ENCODE data around the gene UBTF.
"Not testable (repeated sequence)": the region's sequence is repeated elsewhere in the genome, so short reads cannot be mapped to it uniquely, and the experiment has no call there.

UBTF gene

DNA sequence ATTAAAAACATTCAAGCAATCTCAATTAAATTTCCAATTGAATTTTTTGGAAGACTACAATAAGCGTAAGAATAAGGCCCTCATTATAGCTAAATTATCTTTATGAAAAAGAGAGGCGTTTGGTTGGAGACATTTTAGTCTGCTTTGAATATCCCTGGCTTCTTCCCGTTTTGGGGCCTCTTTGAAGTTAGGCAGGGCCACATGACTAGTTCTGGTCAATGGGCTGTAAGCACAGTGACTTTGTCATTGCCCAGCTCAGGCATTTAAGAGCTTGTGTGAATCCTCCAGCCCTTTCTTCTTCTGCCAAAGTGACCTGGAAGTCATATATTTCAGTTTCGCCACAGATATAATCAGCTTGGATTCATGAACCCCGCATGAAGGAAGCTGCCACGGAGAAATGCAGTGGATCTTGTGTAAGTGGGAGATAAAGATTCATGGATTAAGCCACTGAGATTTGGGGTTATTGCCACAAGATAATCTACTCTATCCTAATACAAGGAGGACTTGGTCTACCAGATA is 21.7 kb upstream of the UBTF start:
- DNase-seq, result no peak

DNA sequence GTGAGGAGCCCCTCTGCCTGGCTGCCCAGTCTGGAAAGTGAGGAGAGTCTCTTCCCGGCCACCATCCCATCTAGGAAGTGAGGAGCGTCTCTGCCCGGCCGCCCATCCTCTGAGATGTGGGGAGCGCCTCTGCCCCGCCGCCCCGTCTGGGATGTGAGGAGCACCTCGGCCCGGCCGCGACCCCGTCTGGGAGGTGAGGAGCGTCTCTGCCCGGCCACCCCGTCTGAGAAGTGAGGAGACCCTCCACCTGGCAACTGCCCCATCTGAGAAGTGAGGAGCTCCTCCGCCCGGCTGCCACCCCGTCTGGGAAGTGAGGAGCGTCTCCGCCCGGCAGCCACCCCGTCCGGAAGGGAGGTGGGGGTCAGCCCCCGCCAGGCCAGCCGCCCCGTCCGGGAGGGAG is 18.4 kb upstream of the UBTF start:
- DNase-seq, result not testable (repeated sequence)

DNA sequence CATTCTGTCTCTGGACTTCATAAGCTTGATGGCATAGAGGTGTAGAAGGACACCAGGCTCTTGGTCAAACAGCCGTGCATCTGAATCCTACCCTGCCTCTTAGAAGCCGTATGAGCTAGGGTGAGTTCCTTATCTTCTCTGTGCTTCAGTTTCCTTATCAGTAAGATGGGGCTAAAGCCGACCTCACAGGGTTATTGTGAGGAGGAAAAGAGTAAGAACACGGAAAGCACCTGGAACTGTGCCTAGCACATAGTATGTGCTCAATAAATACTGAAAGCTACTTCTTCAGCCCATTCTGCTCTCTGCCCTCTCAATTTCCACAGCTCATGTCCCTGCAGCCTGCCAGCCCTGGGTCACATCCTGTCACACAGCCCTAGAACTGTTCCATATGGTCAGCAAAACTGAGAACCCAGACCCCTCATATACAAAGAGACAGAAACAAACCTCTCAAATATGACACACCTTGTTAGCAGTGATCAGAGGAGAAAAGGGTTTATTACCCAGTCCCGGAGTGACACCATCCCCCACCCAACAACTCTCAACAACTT is 17.0 kb upstream of the UBTF start:
- no peak for DNase-seq

DNA sequence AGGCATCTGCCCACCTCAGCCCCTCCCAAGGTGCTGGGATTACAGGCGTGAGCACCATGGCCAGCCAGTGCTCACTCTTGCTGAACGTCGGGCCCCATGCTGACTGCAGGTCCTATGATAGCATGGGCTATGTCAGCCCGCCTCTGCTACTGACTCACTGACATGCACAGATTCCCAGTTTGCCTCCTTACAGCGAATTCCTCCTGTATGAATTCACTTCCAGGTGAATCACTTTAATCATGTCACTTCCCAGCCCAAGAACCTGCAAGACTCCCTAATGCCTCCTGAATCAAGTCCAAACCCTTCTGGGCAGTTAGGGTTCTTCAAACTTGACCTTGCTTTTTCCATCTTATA is 16.1 kb upstream of the UBTF start:
- DNase-seq, result no peak

DNA sequence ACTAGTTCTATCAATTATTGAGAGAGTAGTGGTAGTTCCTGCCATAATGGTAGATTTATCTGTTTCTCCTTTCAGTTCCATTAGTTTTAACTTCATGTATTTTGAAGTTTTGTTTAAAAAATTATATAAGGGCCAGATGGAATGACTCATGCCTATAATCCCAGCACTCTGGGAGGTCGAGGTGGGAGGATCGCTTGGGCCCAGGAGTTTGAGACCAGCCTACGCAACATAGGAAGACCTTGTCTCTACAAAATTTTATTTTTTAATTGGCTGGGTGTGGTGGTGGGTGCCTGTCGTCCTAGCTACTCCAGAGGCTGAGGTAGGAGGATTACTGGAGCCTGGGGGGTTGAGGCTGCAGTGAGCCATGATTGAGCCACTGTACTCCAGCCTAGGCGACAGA is 14.1 kb upstream of the UBTF start:
- DNase-seq, result no peak

DNA sequence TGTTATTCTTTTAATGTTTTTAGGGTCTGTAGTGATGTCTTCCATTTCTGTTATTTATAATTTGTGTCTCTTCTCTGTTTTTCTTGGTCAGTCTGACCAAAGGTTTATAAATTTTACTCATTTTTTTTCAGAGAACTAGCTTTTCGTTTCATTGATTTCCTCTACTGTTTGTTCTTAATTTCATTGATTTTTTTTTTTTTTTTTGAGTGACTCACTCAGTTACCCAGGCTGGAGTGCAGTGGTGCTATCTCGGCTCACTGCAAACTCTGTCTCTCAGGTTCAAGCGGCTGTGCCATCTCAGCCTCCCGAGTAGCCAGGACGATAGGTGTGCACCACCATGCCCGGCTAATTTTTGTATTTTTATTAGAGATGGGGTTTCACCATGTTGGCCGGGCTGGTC is 12.6 kb upstream of the UBTF start:
- no peak for DNase-seq

DNA sequence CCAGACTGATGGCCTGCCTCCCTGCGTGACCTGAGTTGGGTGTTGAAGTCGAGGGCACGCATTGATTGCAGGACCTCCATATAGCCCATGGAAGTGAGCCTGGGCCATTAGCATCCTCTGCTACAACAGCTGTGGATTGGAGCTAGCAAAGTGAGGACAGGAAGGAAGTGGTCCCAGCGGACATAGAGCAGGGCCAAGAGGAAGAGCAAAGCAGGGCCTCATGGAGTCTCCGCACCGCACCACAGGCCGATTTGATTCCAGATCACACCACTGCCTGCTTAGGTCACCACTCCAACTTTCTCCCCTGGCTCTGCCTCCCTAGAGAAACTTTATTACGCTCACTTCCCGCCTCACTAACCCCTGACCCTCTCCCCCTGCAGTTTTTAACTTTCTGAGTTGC is 10.7 kb upstream of the UBTF start:
- DNase-seq, result no peak

DNA sequence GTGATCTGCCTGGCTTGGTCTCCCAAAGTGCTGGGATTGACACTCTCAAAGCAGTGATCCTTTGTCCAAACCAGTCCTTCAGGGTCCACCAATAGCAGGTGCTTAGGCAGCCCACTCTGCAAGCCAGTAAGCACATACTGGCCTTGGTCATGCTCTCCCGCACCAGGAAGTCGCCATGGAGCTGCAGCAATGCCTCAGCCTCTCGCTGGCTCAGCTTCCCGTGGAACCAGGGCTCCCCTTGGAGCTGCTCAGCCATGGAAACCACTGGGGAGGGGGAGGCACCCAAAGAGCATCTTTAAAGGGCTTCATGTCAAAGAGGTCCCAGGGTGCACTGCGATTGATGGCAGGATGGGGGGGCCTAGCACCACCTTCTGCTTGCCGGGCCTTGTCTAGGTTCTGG is 9.6 kb upstream of the UBTF start:
- DNase-seq, result no peak

DNA sequence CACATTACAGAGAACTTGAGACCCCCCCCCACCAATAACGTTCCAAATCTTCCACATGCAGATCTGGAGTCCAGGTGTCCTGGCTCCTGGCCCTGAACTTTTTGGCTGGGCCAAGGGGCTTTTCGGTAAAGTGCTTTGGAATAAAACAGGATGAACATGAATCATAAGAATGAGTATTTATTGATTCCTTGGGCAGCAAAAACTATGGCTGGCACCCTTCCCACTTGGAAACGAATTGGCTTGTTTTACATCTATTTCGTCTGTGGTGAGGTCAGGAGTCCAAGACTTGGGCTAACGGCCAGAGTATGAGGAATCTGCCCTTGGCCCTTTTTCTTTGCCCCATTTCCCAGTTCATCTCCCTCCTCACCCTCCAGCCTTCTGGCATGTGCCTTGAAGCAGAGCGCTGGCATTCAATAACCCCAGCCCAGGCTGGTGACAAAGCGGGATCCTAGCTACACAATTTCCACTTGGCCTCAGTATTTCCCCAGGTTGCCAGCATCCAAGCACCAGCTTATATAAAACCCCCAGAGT is 4.1 kb upstream of the UBTF start:
- DNase-seq, result peak; percentile 42

DNA sequence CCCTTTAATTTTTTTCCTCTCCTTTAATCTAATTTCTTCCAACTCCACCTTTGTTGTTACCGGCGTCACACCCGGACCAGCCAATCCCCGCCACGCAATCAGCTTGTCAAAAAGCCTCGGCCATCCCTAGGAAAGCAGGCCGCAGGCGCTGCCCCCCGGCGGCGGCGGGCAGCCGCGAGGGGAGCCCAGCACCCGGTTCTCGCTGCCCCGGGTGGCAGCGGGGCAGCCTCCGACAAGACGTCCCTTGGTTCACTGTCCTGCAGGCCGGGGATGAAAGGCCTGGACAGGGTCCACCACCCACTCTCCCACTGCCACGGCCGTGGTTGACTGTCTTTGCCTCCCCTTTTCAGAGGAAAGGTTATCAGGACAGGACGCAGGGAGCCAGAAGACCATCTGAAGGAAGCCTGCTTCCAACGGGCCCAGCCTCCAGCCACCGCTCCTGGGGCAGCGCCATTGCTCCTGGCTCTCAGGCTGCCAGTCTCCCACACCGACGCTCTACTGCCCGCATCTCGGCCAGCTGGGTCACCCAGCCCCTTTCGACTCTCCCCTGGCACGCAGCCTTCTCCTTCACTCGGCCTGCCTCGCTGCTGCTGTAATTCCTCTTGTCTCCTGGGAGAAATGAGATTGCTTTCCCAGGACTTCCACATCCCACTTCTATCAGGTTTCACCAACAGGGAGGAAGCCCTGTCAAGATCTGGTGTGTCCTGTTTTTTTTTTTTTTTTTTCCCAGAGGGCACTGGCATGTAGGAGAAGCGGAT is 2.8 kb upstream of the UBTF start:
- DNase-seq, result peak; percentile 73

DNA sequence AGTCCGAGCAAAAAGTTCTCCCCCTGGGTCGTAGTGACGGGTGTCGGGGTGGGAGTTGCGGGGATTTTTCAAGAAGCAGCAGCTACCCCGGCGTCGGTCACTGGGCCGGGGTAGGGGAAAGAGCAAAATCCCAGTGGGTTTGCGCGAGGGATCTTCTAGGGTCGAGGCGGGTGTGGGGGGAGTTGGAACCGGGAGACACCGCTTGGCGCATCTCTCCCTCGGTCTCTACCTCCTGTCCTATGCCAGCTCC is 2.3 kb upstream of the UBTF start:
- DNase-seq, result no peak

DNA sequence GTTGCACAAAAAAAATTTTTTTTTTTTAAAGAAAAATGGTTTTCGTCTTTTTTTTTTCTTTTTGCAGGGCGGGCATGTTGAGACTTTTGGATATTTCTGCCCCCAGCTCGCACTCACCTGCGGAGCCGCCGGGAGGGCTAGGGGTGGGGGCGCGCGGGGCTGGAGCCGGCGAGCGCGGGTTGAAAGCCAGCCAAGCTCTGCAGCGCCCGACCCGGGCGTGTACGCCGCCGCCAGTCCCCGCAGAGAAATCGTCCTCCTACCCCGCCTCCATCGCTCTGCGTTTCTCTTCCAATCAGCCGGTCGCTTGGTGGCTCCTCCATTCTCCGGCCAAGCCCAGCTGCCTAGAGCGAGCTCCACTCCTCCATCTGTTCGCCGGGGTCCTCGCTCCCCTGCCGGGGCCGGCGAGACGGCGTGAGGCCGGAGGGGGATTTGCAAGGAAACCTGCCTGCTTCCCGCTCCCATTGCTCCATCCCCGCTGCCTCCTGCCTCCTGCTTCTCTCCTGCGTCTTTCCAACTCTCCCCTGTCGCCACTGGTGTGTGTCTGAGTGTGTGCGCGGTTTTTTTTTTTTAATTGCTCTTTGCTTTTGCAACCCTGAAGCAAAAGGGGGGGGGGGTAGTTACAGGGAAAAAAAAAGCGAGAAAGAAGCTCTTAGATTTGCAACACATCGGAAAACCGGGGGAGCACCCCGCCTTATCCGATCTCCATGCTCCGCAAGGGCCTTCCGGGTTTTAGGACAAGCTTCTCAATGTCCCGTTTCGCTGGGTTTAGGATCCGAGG is 1.8 kb upstream of the UBTF start:
- peak; percentile 82 for DNase-seq

DNA sequence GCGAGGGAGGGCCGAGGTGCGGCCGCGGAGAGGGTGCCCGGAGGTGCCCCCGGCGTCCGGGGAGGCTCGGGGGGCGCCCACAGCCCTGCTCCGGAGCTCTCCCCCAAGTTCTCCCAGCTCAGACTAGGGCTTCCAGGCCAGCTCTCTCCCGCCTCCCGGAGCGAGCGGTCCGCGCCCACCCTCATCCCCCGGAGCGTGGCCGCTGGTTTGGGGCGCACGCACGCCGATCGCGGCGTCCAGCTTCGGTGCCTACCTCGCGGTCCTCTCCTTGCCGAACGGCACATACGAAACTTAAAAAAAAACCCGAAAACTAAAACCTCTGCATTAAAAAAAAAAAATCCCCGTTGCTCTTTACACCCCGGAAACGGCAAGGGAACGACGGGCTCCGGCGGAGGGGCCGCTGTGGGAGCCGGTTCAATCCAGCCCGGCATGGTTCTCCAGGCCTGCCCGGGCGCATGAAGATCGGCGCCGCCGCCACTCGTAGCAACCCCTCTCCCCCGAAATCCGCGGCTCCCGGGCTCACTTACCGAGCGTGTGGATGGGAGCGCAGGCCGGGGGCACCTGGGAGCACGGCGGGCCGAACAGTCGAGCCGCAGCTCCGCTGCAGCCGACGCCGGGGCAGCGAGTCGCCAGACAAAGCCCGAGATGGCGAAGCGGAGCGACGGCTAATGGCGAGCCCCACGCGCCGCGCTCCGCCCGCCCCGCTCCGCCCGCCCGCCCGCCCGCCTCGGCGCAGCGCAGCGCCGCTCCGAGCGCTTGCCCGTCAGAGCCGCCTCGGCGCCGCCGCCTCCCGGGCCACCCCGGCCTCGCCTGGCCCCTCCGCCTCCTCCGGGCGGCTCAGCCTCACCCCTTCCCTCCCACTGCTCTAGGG is 973 bp upstream of the UBTF start:
- DNase-seq, result peak; percentile 50

DNA sequence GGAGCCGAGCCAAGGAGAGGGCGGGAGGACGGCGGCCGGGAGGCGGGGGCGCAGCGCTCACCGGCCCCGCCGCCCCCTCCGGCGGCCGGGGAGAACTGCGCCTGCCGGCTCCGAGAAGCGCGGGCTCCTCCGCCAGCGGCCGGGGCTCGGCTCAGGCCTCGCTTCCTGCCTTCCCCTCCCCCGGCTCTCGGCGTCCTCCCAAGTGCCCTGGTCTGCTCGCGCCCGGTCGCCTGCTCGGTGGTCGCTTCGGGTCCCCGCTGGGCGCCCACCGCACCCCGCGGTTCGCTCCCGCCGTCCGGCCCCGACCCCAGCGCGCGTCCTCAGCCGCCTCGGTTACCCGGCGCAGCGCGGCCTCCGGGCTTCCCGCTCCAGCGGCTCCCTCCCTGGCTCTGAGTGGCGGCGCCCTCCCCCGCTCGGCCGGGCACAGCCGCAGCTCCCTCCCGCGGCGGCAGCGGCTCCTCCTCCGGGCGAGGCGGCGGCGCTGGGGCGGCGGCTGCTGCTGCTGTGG is 313 bp downstream of the UBTF start:
- peak; percentile 76 for DNase-seq

DNA sequence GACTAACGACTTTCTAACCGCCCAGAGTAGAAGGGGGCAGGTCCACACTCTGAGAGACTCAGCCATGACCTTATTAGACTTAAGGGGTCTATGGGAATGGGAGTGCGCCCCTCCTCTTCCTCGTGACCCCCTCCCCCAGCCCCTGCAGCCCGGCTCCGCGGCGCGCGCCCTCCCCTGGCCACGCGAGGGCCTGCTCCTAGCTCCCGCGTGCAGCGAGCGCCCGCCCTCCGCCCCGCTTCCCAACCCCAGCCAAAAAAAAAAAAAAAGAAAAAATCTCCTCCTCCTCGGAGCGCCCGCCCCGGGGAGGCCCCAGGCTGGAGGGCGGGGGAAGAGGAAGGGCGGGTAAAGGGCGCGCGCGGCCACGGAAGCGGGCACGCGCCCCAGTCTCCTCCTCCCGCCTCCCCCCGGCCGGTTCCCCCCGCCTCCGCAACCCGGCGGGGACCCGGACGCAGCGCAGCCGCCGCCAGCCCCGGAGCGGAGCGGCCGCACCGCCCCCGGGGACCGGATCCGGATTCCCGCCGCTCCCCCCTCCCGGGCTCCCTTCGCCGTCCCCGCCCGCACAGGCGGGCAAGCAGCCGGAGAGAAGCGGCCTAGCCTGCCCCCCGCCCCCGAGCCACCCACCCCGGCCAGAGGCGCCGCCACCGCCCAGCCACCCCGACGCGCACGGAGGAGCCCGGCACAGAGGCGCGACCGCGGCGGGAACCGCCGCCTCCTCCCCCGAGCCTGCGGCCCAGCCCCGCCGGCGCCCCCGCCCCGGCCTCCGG is 949 bp downstream of the UBTF start:
- DNase-seq, result peak; percentile 95

DNA sequence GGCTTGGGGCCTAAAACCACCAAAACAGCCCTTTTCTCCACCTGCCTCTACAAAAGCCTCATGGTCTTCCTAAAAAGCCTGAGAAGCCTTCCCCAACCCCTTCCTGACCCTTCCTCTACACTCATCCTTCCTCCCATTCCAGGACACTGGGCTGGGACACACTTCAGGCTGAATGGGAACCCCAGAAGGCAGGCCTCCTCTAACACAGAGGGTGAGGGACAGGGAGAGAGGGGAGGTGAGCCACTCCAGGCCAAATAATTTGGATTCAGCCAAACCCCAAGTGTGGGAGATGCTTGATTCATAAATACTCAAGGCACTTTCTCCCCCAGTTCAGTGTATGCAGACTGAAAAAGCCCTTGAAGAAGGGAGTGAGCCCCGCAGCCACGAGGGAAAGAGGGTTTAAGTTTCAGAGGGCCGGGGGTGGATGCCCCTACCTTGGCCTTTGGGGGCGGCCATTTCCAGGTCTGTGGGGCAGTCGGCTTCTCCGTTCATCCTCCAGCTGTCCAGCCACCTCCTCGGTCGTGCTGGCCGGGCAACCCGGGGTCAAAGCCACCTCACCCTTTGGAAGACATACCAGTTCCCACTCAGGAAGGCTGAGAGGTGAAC is 1.6 kb downstream of the UBTF start:
- DNase-seq, result no peak

DNA sequence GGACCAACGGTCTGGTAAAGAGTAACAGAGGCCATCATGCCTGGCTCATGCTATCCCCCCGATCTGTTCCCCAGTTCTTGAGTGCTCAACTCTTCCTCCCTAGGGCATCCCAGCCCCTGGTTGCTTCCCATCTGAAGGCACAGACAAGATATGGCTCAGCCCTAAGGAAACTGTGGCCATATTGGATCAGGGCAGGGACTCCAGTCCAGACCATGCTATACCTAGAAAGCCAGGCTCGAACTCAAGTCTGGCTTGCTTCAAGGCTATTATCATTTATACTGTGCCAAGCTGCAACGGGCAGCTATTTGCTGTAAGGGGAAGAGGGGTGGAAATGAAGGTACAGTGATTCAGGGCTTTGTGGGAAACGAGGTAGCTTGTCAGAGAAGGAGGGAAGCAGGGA is 2.8 kb downstream of the UBTF start:
- no peak for DNase-seq

DNA sequence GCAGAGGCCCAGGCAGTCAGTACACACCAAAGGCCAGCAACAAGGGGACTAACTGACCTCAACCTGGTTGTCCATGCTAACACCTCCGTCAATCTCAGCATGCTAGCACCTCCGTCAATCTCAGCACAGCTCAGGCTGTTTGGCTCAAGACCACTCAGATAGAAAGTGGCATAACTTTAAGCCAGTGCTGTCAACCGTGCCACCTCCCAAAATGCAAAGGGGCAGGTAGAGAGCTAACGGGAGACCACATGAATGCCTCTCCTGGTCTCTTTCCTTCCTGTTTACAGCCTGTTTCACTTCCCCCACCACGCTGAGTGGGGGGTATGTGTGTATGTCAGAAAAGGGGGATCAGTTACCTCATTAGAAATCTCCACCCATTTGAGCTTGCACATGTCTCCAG is 3.3 kb downstream of the UBTF start:
- DNase-seq, result no peak

DNA sequence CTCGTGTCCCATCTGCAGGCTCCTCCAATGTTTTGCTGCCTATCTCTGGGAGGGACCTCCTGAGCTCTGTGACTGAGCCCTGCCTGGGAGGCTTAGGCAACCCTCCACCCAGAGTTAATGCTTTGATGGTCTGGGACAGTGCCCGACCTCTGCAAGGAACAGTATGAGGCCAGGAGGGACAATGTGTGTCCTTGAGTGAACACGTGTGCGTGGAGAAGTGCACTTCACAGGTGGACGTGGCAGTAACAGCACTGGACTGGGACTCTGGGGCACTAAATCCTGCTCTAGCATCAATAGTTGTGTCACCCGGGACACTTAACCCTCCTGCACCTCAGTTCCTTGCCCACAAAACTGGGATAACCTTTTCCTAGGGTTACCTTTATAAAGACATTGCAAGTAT is 4.6 kb downstream of the UBTF start:
- DNase-seq, result no peak

DNA sequence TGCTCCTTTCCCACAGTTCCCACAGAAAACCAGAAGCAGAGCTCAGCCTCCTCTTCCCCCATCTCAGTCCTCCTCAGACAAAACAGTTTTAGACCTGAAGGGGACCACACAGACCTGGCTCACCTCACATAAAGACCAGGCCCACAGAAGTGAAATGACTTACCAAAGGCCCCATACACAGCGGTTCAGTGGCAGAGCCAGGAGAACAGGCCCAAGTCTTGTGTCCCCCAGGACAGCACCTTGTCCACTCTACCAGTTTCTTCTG is 5.3 kb downstream of the UBTF start:
- DNase-seq, result no peak

DNA sequence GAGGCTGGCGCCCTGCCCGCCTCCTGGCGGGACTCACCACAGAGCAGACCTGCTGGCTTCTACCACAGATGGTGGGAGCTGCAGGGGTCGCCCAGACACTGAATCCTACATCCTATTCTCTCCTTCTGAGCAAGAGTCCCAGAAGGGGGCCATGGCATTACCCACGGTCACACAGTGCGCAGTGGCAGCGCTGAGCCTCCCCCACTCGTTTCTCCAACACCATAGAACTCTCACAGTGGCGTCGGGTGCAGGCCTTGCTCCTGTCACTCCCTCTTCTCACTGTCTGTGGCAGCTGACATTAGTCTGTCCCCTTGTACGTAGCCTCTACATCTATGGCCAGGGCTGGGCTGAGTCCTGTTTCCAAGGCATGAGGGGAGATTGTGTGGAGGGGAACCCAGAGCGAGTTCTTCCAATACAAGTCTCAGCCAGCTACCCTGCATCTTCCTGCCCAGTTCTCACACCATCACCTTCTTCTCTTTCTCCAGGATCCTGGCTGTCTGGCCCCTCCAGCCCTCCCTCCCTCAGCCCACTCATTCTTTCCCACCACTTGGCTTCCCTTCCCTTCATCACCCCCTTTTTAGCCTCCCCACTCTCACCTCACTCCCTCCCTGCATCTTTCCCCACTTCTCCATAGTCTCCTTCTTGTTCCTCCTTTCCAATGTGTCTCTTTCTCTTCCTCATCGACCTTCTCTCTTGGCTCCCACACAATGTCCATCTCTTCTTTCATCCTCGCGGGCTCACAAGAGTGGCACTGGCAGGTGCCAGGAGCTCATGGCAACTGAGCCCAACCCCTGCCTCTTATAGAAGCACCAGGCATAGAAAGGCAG is 5.9 kb downstream of the UBTF start:
- no peak for DNase-seq

Data from fibroblast of skin of abdomen (primary cell).